T-helper 17 cell (primary cell): Measurements from ENCODE around the gene SNRNP70. TPM values are rescaled to one million over a fixed set of nuclear protein-coding genes. Genes with fewer than 3 reads are reported as not detected.
"Not testable (repeated sequence)": the region's sequence is repeated elsewhere in the genome, so short reads cannot be mapped to it uniquely, and the experiment has no call there.

Experiments used
- ATAC-seq: fragments of 150-1000 bp; cut with Tn5 transposase; 2 replicates; pipeline ENCODE4 v1.10.0; 2021; ENCODE audit warnings: mild to moderate bottlenecking, moderate library complexity
- DNase-seq, 3 donors: peaks; one replicate each; pipeline versions ENCODE4 v3.0.0 to v3.0.0-alpha.2; 2020 to 2021
- H3K9me3 ChIP-seq: one replicate; pipeline ENCODE4 v1.7.0; 2013; ENCODE audit warnings: low read length, mild to moderate bottlenecking; ENCODE audit not compliant: control insufficient read depth, poor library complexity, severe bottlenecking
- H3K27ac Mint-ChIP-seq: one replicate; pipeline ENCODE4 v1.8.0; 2022; ENCODE audit warnings: mild to moderate bottlenecking, moderate library complexity, mixed read lengths
- H3K27me3 Mint-ChIP-seq: one replicate; pipeline ENCODE4 v1.8.0; 2022; ENCODE audit warnings: mixed read lengths
- H3K36me3 Mint-ChIP-seq: one replicate; pipeline ENCODE4 v1.8.0; 2022; ENCODE audit warnings: low read depth, mixed read lengths
- H3K4me1 Mint-ChIP-seq: one replicate; pipeline ENCODE4 v1.8.0; 2022; ENCODE audit warnings: mild to moderate bottlenecking, mixed read lengths
- H3K4me3 Mint-ChIP-seq: one replicate; pipeline ENCODE4 v1.8.0; 2022; ENCODE audit warnings: mild to moderate bottlenecking, moderate library complexity, mixed read lengths
- total RNA-seq, 4 donors: library from RNA in 2 of 4; stranded (reverse) in 2 of 4; gene quantifications; one replicate each; pipeline ENCODE4 v1.2.3 and lab custom pipeline; 2022 to 2026

Gene SNRNP70
- total RNA-seq, 2 donors from 2014 or later, result 352 to 394 TPM

- Mint-ChIP-seq H3K4me3 (peak overlapping the region; percentile 16), H3K27me3 (peaks cover 29% of the 10 kb centered on the region), H3K36me3 (peaks cover 9% of the 10 kb centered on the region), H3K27ac (peak overlapping the region; percentile 74), H3K4me1 (peaks cover 20% of the 10 kb centered on the region)
- H3K9me3 ChIP-seq, result no peaks in the 10 kb centered on the region
- ATAC-seq (no peak), DNase-seq (no peak)
These were observed 55.7 kb downstream of the SNRNP70 start for GRCh38 chr19:49140951-49141350.

GRCh38 chr19:49141352-49141751 lies 56.1 kb downstream of the SNRNP70 start:
- Mint-ChIP-seq H3K27me3 (peaks cover 33% of the 10 kb centered on the region), H3K4me3 (peak overlapping the region; percentile 16), H3K27ac (peak overlapping the region; percentile 74)

GRCh38 chr19:49142866-49143335 lies 57.6 kb downstream of the SNRNP70 start:
- peak in 1 of 3 donors; percentile 31 for DNase-seq
- ATAC-seq, result peak; percentile 70
- H3K9me3 ChIP-seq, result no peaks in the 10 kb centered on the region
- peaks cover 7% of the 10 kb centered on the region for H3K36me3 Mint-ChIP-seq
- H3K27me3 Mint-ChIP-seq, result peaks cover 43% of the 10 kb centered on the region
- H3K4me3 Mint-ChIP-seq, result peak overlapping the region; percentile 81
- H3K27ac Mint-ChIP-seq, result peak overlapping the region; percentile 74
- peaks cover 22% of the 10 kb centered on the region for H3K4me1 Mint-ChIP-seq

More at GRCh38 chr19:49141352-49141751, 56.1 kb downstream of the SNRNP70 start:
- no peaks in the 10 kb centered on the region for H3K9me3 ChIP-seq
- DNase-seq (no peak), ATAC-seq (no peak)
- peaks cover 9% of the 10 kb centered on the region for H3K36me3 Mint-ChIP-seq
- H3K4me1 Mint-ChIP-seq, result peaks cover 20% of the 10 kb centered on the region

- Mint-ChIP-seq H3K27ac (no peak overlapping the region), H3K4me3 (no peak overlapping the region)
These were observed 60.5 kb downstream of the SNRNP70 start for GRCh38 chr19:49145573-49146407.

GRCh38 chr19:49146408-49146770 lies 61.1 kb downstream of the SNRNP70 start:
- not testable (repeated sequence) for ATAC-seq, H3K27ac Mint-ChIP-seq, H3K9me3 ChIP-seq, H3K4me3 Mint-ChIP-seq, DNase-seq, H3K36me3 Mint-ChIP-seq
- peaks cover 60% of the 10 kb centered on the region for H3K27me3 Mint-ChIP-seq
- H3K4me1 Mint-ChIP-seq, result peaks cover 33% of the 10 kb centered on the region

More at GRCh38 chr19:49145573-49146407, 60.5 kb downstream of the SNRNP70 start:
- Mint-ChIP-seq H3K27me3 (peaks cover 60% of the 10 kb centered on the region), H3K36me3 (peaks cover 9% of the 10 kb centered on the region), H3K4me1 (peaks cover 36% of the 10 kb centered on the region)
- ATAC-seq (peak; percentile 72), DNase-seq (peak; percentile 68 to 78 (median 71))
- H3K9me3 ChIP-seq, result no peaks in the 10 kb centered on the region

GRCh38 chr19:49148044-49148682 lies 62.9 kb downstream of the SNRNP70 start:
- no peaks in the 10 kb centered on the region for H3K9me3 ChIP-seq
- H3K36me3 Mint-ChIP-seq, result peaks cover 4% of the 10 kb centered on the region
- no peak overlapping the region for H3K27ac Mint-ChIP-seq
- peaks cover 29% of the 10 kb centered on the region for H3K4me1 Mint-ChIP-seq
- ATAC-seq (no peak), DNase-seq (no peak)
- H3K27me3 Mint-ChIP-seq, result peaks cover 55% of the 10 kb centered on the region
- peak overlapping the region; percentile 82 for H3K4me3 Mint-ChIP-seq

- Mint-ChIP-seq H3K27me3 (peaks cover 61% of the 10 kb centered on the region), H3K27ac (no peak overlapping the region), H3K4me1 (peaks cover 28% of the 10 kb centered on the region), H3K4me3 (peak overlapping the region; percentile 86), H3K36me3 (peaks cover 8% of the 10 kb centered on the region)
- ATAC-seq (peak; percentile 65), DNase-seq (peak; percentile 64 to 72 (median 70))
- no peaks in the 10 kb centered on the region for H3K9me3 ChIP-seq
These were observed 63.8 kb downstream of the SNRNP70 start for GRCh38 chr19:49148784-49149651.

GRCh38 chr19:49149652-49150105 lies 64.4 kb downstream of the SNRNP70 start:
- Mint-ChIP-seq H3K4me3 (peak overlapping the region; percentile 86), H3K4me1 (peaks cover 28% of the 10 kb centered on the region), H3K36me3 (peaks cover 9% of the 10 kb centered on the region), H3K27me3 (peaks cover 64% of the 10 kb centered on the region), H3K27ac (no peak overlapping the region)
- H3K9me3 ChIP-seq, result no peaks in the 10 kb centered on the region
- DNase-seq (no peak), ATAC-seq (no peak)

GRCh38 chr19:49150106-49150943 lies 65.1 kb downstream of the SNRNP70 start:
- Mint-ChIP-seq H3K4me1 (peaks cover 32% of the 10 kb centered on the region), H3K27ac (no peak overlapping the region), H3K36me3 (peaks cover 12% of the 10 kb centered on the region), H3K4me3 (peak overlapping the region; percentile 86), H3K27me3 (peaks cover 67% of the 10 kb centered on the region)
- H3K9me3 ChIP-seq, result no peaks in the 10 kb centered on the region
- ATAC-seq, result no peak
- DNase-seq, result peak in 2 of 3 donors; percentile 32 to 38

GRCh38 chr19:49150944-49151243 lies 65.6 kb downstream of the SNRNP70 start:
- H3K9me3 ChIP-seq, result no peaks in the 10 kb centered on the region
- Mint-ChIP-seq H3K27me3 (peaks cover 67% of the 10 kb centered on the region), H3K36me3 (peaks cover 12% of the 10 kb centered on the region), H3K4me3 (peak overlapping the region; percentile 86), H3K27ac (no peak overlapping the region), H3K4me1 (peaks cover 29% of the 10 kb centered on the region)
- ATAC-seq (no peak), DNase-seq (no peak)

GRCh38 chr19:49151267-49152118 lies 66.2 kb downstream of the SNRNP70 start:
- H3K9me3 ChIP-seq, result no peaks in the 10 kb centered on the region
- Mint-ChIP-seq H3K4me1 (peaks cover 32% of the 10 kb centered on the region), H3K36me3 (peaks cover 12% of the 10 kb centered on the region), H3K4me3 (peak overlapping the region; percentile 86), H3K27me3 (peaks cover 65% of the 10 kb centered on the region), H3K27ac (no peak overlapping the region)
- DNase-seq, result peak in 2 of 3 donors; percentile 28 to 36
- peak; percentile 32 for ATAC-seq
